ENCODE measurements around the gene TACC2.

DNA sequence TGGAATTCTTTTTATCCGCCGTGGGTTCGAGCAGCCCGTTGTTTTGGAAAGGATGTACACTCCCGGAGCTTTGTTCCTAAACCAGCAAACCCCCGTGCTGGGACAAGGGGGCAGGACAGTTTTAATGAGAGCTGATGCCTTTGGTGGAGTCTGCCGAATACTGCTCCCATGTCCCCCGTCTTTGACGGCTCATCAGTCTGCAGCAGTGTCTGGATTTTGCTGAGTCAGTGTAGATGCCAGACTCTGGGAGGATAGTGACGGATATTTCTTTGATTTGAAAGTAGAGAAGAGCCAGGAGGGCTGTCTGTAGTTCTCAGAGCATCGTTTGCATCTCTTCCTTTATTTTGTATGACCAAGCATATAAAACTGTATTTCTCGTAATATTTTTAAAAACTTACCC, 207.3 kb downstream of the TACC2 start:
- TF ChIP-seq, protein P1, sequence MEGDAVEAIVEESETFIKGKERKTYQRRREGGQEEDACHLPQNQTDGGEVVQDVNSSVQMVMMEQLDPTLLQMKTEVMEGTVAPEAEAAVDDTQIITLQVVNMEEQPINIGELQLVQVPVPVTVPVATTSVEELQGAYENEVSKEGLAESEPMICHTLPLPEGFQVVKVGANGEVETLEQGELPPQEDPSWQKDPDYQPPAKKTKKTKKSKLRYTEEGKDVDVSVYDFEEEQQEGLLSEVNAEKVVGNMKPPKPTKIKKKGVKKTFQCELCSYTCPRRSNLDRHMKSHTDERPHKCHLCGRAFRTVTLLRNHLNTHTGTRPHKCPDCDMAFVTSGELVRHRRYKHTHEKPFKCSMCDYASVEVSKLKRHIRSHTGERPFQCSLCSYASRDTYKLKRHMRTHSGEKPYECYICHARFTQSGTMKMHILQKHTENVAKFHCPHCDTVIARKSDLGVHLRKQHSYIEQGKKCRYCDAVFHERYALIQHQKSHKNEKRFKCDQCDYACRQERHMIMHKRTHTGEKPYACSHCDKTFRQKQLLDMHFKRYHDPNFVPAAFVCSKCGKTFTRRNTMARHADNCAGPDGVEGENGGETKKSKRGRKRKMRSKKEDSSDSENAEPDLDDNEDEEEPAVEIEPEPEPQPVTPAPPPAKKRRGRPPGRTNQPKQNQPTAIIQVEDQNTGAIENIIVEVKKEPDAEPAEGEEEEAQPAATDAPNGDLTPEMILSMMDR (IDR thresholded peaks at IDR 0.05): no peak
- TF ChIP-seq POLR2A (IDR thresholded peaks at IDR 0.05): no peak
